GM12891 (cell line): Measurements from ENCODE around the gene XCR1.

Source experiments
- PAX5 ChIP-seq: IDR thresholded peaks from 2 replicates; pipeline ENCODE4 v1.6.1; 2011; ENCODE audit warnings: low read length, moderate library complexity, mild to moderate bottlenecking; ENCODE audit not compliant: insufficient read depth, severe bottlenecking
- POLR2A ChIP-seq: IDR thresholded peaks from 2 replicates; pipeline ENCODE4 v1.6.1; 2011; ENCODE audit warnings: low read depth, low read length, control low read depth
- POLR2AphosphoS5 ChIP-seq: IDR thresholded peaks from 2 replicates; pipeline ENCODE4 v1.6.1; 2011; ENCODE audit warnings: low read depth, low read length, control low read depth
- POU2F2 ChIP-seq: IDR thresholded peaks from 2 replicates; pipeline ENCODE4 v1.6.1; 2011; ENCODE audit warnings: low read depth, mild to moderate bottlenecking, control low read depth, low read length, moderate library complexity
- SPI1 ChIP-seq: IDR thresholded peaks from 2 replicates; pipeline ENCODE4 v1.6.1; 2011; ENCODE audit warnings: low read depth, low read length, control low read depth
- TAF1 ChIP-seq: IDR thresholded peaks from 2 replicates; pipeline ENCODE4 v1.6.1; 2011; ENCODE audit warnings: low read depth, low read length, control low read depth

GRCh38 chr3:46008058-46008457 is 19.2 kb downstream of the XCR1 start:
- TF ChIP-seq POLR2AphosphoS5 (no peak), POLR2A (no peak), TAF1 (no peak), SPI1 (no peak), PAX5 (no peak), POU2F2 (no peak)
